HG02623 (cell line): Measurements from ENCODE around the gene NECAB3.

Experiments used
- ATAC-seq: cut with Tn5 transposase; IDR thresholded peaks from one replicate; pipeline ENCODE4 v1.9.1; 2021; ENCODE audit warnings: moderate library complexity; ENCODE audit not compliant: unreplicated experiment

Gene NECAB3

GRCh38 chr20:33626190-33626589 is 48.0 kb downstream of the NECAB3 start:
- no peak for ATAC-seq

GRCh38 chr20:33624399-33624798 is 49.8 kb downstream of the NECAB3 start:
- no peak for ATAC-seq

GRCh38 chr20:33622705-33623365 is 51.4 kb downstream of the NECAB3 start:
- ATAC-seq = no peak

- ATAC-seq = no peak
Observed at GRCh38 chr20:33621717-33622400, 52.4 kb downstream of the NECAB3 start.

GRCh38 chr20:33612001-33612400 is 62.2 kb downstream of the NECAB3 start:
- no peak for ATAC-seq

- ATAC-seq = no peak
Observed at GRCh38 chr20:33611106-33611505, 63.1 kb downstream of the NECAB3 start.

- ATAC-seq = no peak
Observed at GRCh38 chr20:33609504-33609903, 64.7 kb downstream of the NECAB3 start.
